ENCODE measurements around the gene GCLC.
"Not testable (repeated sequence)": the region's sequence is repeated elsewhere in the genome, so short reads cannot be mapped to it uniquely, and the experiment has no call there.

Gene GCLC

DNA sequence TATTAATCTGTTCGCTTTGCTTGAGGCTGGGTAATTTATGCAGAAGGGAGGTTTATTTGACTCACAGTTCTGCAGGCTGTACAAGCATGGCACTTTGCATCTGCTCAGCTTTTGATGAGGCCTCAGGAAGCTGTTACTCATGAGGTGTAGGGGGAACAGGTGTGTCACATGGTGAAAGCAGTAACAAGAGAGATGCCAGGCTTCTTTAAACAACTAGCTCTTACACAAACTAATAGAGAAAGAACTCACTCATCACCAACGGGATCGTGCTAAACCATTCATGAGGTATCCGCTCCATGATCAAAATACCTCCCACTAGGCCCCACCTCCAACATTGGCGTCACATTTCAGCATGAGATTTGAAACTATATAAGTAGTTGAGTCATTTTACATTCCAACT lies 34.4 kb upstream of the GCLC start:
- H3K14ac ChIP-seq (ENCODE audit: low read length in 2 of 2) = no peak overlapping the region
- H3K79me1 ChIP-seq (replicated peaks; ENCODE audit: low read length, poor library complexity, severe bottlenecking) = no peaks in the 10 kb centered on the region
- H2BK120ac ChIP-seq (ENCODE audit: low read depth, low read length) = no peak overlapping the region
- no peak overlapping the region for H2BK5ac ChIP-seq (ENCODE audit: low read depth, low read length, poor library complexity, severe bottlenecking)
- no peaks in the 10 kb centered on the region for H3K36me3 ChIP-seq (ENCODE audit: control insufficient read depth in 1 of 2, insufficient read depth in 2 of 2, low read depth in 1 of 2, low read length in 2 of 2)
- H3K18ac ChIP-seq (ENCODE audit: low read depth in 1 of 2, low read length in 2 of 2) = no peak overlapping the region
- no peak overlapping the region for H4K8ac ChIP-seq (ENCODE audit: low read length)
- H2BK15ac ChIP-seq (ENCODE audit: low read depth, poor library complexity, severe bottlenecking) = no peak overlapping the region
- H3K9ac ChIP-seq (ENCODE audit: low read length) = no peak overlapping the region
- H4K91ac ChIP-seq (ENCODE audit: low read length) = no peak overlapping the region
- H3K27ac ChIP-seq (ENCODE audit: low read length, poor library complexity, severe bottlenecking) = no peak overlapping the region
- no peak overlapping the region for H3K23ac ChIP-seq (ENCODE audit: low read length in 2 of 2)
- H2AFZ ChIP-seq (ENCODE audit: low read depth, low read length) = no peak overlapping the region
- H3K27me3 ChIP-seq (ENCODE audit: control insufficient read depth in 1 of 2, insufficient read depth in 1 of 2, low read length in 2 of 2) = no peaks in the 10 kb centered on the region
- DNase-seq = no peak
- H3K9me3 ChIP-seq (ENCODE audit: control insufficient read depth, low read length) = no peaks in the 10 kb centered on the region
- no peak overlapping the region for H3K4ac ChIP-seq (ENCODE audit: low read depth in 1 of 2, low read length in 2 of 2)
- H3K4me2 ChIP-seq (ENCODE audit: low read length, poor library complexity, severe bottlenecking) = no peak overlapping the region
- H2AK5ac ChIP-seq (ENCODE audit: low read length, severe bottlenecking) = no peak overlapping the region
- WGBS = 88% methylated on average over 5 of the region's 5 CpGs
- H3K4me1 ChIP-seq (ENCODE audit: control insufficient read depth, insufficient read depth, low read depth, low read length) = no peaks in the 10 kb centered on the region
- no peak overlapping the region for H3K4me3 ChIP-seq (ENCODE audit: insufficient read depth in 1 of 2, low read depth in 1 of 2, low read length in 2 of 2)
- H2BK12ac ChIP-seq (ENCODE audit: low read length in 2 of 2) = no peak overlapping the region

DNA sequence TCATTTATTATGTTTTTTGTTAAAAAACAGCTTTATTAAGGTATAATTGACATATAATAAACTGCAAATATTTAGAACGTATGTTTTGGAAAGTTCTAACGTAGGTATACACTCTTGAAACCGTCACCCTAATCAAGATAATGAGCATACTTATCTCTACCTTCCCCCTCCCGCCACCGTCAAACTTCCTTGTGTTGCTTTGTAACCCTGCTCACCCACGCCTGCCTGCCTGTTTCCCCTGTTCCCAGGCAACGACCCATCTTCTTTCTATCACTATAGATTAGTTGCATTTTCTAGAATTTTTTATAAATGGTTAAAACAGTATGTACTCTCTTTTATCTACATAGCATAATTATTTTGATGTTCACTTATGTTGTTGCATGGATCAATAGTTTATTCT lies 33.5 kb upstream of the GCLC start:
- H2BK12ac ChIP-seq (ENCODE audit: low read length in 2 of 2) = no peak overlapping the region
- no peak overlapping the region for H3K9ac ChIP-seq (ENCODE audit: low read length)
- DNase-seq = no peak
- 86% methylated on average over 4 of the region's 7 CpGs for WGBS
- H3K79me1 ChIP-seq (replicated peaks; ENCODE audit: low read length, poor library complexity, severe bottlenecking) = no peaks in the 10 kb centered on the region
- H2AFZ ChIP-seq (ENCODE audit: low read depth, low read length) = no peak overlapping the region
- H2BK120ac ChIP-seq (ENCODE audit: low read depth, low read length) = no peak overlapping the region
- H3K14ac ChIP-seq (ENCODE audit: low read length in 2 of 2) = no peak overlapping the region
- no peak overlapping the region for H3K23ac ChIP-seq (ENCODE audit: low read length in 2 of 2)
- H2BK15ac ChIP-seq (ENCODE audit: low read depth, poor library complexity, severe bottlenecking) = no peak overlapping the region
- no peak overlapping the region for H2BK5ac ChIP-seq (ENCODE audit: low read depth, low read length, poor library complexity, severe bottlenecking)
- no peak overlapping the region for H4K8ac ChIP-seq (ENCODE audit: low read length)
- no peaks in the 10 kb centered on the region for H3K9me3 ChIP-seq (ENCODE audit: control insufficient read depth, low read length)
- no peak overlapping the region for H3K4me3 ChIP-seq (ENCODE audit: insufficient read depth in 1 of 2, low read depth in 1 of 2, low read length in 2 of 2)
- H3K27ac ChIP-seq (ENCODE audit: low read length, poor library complexity, severe bottlenecking) = no peak overlapping the region
- no peak overlapping the region for H4K91ac ChIP-seq (ENCODE audit: low read length)
- no peaks in the 10 kb centered on the region for H3K27me3 ChIP-seq (ENCODE audit: control insufficient read depth in 1 of 2, insufficient read depth in 1 of 2, low read length in 2 of 2)
- no peaks in the 10 kb centered on the region for H3K4me1 ChIP-seq (ENCODE audit: control insufficient read depth, insufficient read depth, low read depth, low read length)
- no peak overlapping the region for H3K4me2 ChIP-seq (ENCODE audit: low read length, poor library complexity, severe bottlenecking)
- no peaks in the 10 kb centered on the region for H3K36me3 ChIP-seq (ENCODE audit: control insufficient read depth in 1 of 2, insufficient read depth in 2 of 2, low read depth in 1 of 2, low read length in 2 of 2)
- H3K18ac ChIP-seq (ENCODE audit: low read depth in 1 of 2, low read length in 2 of 2) = no peak overlapping the region
- no peak overlapping the region for H2AK5ac ChIP-seq (ENCODE audit: low read length, severe bottlenecking)
- no peak overlapping the region for H3K4ac ChIP-seq (ENCODE audit: low read depth in 1 of 2, low read length in 2 of 2)

DNA sequence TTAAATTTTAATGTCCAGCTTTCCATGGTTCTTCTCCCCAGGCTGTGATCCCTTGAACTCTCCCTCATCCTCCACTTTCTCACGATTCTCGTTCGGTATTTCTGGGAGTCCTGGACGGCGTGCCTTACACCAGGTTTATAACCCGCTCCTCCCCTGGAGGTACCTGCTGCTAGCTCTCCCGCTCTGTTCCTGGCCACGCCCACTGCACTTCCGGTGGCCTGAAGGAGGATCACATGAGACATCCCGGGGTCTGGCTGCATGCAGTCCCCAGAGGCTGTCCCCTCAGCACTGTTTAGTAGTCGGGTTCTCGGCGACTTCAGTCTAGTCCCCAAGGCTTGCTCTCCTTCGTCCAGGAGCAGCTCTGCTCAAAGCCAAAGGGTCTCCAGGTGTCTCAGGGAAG lies 28.4 kb upstream of the GCLC start:
- no peak overlapping the region for H2AFZ ChIP-seq (ENCODE audit: low read depth, low read length)
- no peak overlapping the region for H3K4me3 ChIP-seq (ENCODE audit: insufficient read depth in 1 of 2, low read depth in 1 of 2, low read length in 2 of 2)

GRCh38 chr6:53572379-53572778 lies 27.5 kb upstream of the GCLC start:
- not testable (repeated sequence) for H2BK5ac ChIP-seq (ENCODE audit: low read depth, low read length, poor library complexity, severe bottlenecking); H2AK5ac ChIP-seq (ENCODE audit: low read length, severe bottlenecking); H3K9me3 ChIP-seq (ENCODE audit: control insufficient read depth, low read length); DNase-seq; H3K27me3 ChIP-seq (ENCODE audit: control insufficient read depth in 1 of 2, insufficient read depth in 1 of 2, low read length in 2 of 2); H3K27ac ChIP-seq (ENCODE audit: low read length, poor library complexity, severe bottlenecking); H3K4me1 ChIP-seq (ENCODE audit: control insufficient read depth, insufficient read depth, low read depth, low read length); H3K79me1 ChIP-seq (replicated peaks; ENCODE audit: low read length, poor library complexity, severe bottlenecking); H2BK120ac ChIP-seq (ENCODE audit: low read depth, low read length); H3K4me2 ChIP-seq (ENCODE audit: low read length, poor library complexity, severe bottlenecking); H2AFZ ChIP-seq (ENCODE audit: low read depth, low read length); H3K4ac ChIP-seq (ENCODE audit: low read depth in 1 of 2, low read length in 2 of 2); H3K23ac ChIP-seq (ENCODE audit: low read length in 2 of 2); H3K18ac ChIP-seq (ENCODE audit: low read depth in 1 of 2, low read length in 2 of 2); H3K14ac ChIP-seq (ENCODE audit: low read length in 2 of 2); H2BK12ac ChIP-seq (ENCODE audit: low read length in 2 of 2); H3K9ac ChIP-seq (ENCODE audit: low read length); H2BK15ac ChIP-seq (ENCODE audit: low read depth, poor library complexity, severe bottlenecking); H4K8ac ChIP-seq (ENCODE audit: low read length); H3K36me3 ChIP-seq (ENCODE audit: control insufficient read depth in 1 of 2, insufficient read depth in 2 of 2, low read depth in 1 of 2, low read length in 2 of 2); H3K4me3 ChIP-seq (ENCODE audit: insufficient read depth in 1 of 2, low read depth in 1 of 2, low read length in 2 of 2); H4K91ac ChIP-seq (ENCODE audit: low read length)
- WGBS = 94% methylated on average over 3 of the region's 3 CpGs

More for the DNA sequence above, 28.4 kb upstream of the GCLC start:
- no peak overlapping the region for H3K4me2 ChIP-seq (ENCODE audit: low read length, poor library complexity, severe bottlenecking)
- H3K4ac ChIP-seq (ENCODE audit: low read depth in 1 of 2, low read length in 2 of 2) = no peak overlapping the region
- H2AK5ac ChIP-seq (ENCODE audit: low read length, severe bottlenecking) = no peak overlapping the region
- no peaks in the 10 kb centered on the region for H3K4me1 ChIP-seq (ENCODE audit: control insufficient read depth, insufficient read depth, low read depth, low read length)
- no peak overlapping the region for H3K14ac ChIP-seq (ENCODE audit: low read length in 2 of 2)
- H2BK15ac ChIP-seq (ENCODE audit: low read depth, poor library complexity, severe bottlenecking) = no peak overlapping the region
- H2BK120ac ChIP-seq (ENCODE audit: low read depth, low read length) = no peak overlapping the region
- no peak overlapping the region for H3K27ac ChIP-seq (ENCODE audit: low read length, poor library complexity, severe bottlenecking)
- 83% methylated on average over 14 of the region's 14 CpGs for WGBS
- H3K36me3 ChIP-seq (ENCODE audit: control insufficient read depth in 1 of 2, insufficient read depth in 2 of 2, low read depth in 1 of 2, low read length in 2 of 2) = no peaks in the 10 kb centered on the region
- H2BK12ac ChIP-seq (ENCODE audit: low read length in 2 of 2) = no peak overlapping the region
- H3K9me3 ChIP-seq (ENCODE audit: control insufficient read depth, low read length) = no peaks in the 10 kb centered on the region
- no peak overlapping the region for H2BK5ac ChIP-seq (ENCODE audit: low read depth, low read length, poor library complexity, severe bottlenecking)
- no peak for DNase-seq
- no peaks in the 10 kb centered on the region for H3K27me3 ChIP-seq (ENCODE audit: control insufficient read depth in 1 of 2, insufficient read depth in 1 of 2, low read length in 2 of 2)
- H4K8ac ChIP-seq (ENCODE audit: low read length) = no peak overlapping the region
- H3K79me1 ChIP-seq (replicated peaks; ENCODE audit: low read length, poor library complexity, severe bottlenecking) = no peaks in the 10 kb centered on the region
- H3K23ac ChIP-seq (ENCODE audit: low read length in 2 of 2) = no peak overlapping the region
- no peak overlapping the region for H3K18ac ChIP-seq (ENCODE audit: low read depth in 1 of 2, low read length in 2 of 2)
- H3K9ac ChIP-seq (ENCODE audit: low read length) = no peak overlapping the region
- no peak overlapping the region for H4K91ac ChIP-seq (ENCODE audit: low read length)

All from mesenchymal stem cell (in vitro differentiated cells and primary cell).